NCI-H69 (cell line): ENCODE results near the gene WDR81.
"Not testable (repeated sequence)": the region's sequence is repeated elsewhere in the genome, so short reads cannot be mapped to it uniquely, and the experiment has no call there.

ENCODE experiments used
- DNase-seq: peaks from one replicate; lab custom pipeline; 2025; lab: John Stamatoyannopoulos, UW

WDR81 gene

DNA sequence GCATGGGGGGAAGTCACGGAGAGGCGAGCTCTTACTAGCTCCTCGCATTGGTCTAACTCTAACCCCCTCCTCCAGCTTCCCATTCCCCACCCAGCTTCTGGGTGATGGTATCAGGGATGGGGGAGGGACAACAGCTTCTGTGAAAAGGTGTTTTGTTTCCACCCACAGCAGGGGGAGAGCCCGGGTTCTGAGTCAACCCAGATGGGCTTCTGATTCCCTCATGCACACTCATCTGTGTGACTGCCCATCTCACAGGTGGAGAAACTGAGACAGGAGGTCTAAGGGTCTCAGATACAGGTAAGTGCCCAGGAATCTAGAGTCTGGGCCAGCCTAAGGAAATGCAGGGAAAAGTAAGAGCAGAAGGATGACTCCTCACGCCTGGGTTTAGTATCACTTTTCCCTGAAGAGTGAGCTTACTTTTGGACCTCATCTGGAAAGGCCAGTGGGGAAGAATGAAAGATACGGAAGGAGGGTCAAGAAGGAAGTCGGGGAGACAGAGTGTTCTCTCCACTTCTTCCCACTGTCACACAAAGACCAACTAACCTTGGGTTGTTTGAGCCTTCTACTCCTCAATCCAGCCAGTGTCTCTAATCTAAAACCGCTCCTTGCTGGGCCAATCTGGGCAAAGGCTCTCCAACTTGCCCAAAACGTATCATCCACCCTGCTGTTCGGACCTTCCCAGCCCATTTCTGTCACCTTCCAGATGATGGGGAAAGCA, 11.2 kb upstream of the WDR81 start:
- DNase-seq, result no peak

DNA sequence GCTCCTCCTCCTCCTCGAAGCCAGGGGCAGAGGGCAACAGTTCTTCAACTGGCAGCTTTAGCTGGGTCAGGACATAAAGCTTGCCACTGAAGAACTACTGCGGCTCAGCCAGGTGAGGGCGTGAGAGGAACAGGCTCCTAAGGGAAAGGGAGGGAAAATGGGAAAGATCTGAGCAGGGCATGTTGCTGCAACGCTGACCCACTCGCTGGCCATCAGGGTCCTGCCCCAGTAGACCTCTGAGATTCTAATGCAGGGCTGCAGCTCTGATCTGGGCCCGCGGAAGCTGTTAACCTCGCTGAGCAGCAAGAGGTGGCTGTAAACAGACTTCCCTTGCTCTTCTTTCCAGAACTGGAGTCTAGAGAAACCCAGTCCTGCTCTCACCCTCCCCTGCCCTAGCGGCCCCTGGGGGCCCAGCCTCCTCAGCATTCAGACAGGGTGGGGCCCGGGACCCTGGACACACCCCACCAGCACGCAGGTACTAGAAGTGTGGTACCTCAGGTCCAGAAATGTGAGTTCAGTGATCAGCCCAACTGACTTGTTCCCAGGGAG, 10.6 kb upstream of the WDR81 start:
- DNase-seq, result peak; percentile 69

DNA sequence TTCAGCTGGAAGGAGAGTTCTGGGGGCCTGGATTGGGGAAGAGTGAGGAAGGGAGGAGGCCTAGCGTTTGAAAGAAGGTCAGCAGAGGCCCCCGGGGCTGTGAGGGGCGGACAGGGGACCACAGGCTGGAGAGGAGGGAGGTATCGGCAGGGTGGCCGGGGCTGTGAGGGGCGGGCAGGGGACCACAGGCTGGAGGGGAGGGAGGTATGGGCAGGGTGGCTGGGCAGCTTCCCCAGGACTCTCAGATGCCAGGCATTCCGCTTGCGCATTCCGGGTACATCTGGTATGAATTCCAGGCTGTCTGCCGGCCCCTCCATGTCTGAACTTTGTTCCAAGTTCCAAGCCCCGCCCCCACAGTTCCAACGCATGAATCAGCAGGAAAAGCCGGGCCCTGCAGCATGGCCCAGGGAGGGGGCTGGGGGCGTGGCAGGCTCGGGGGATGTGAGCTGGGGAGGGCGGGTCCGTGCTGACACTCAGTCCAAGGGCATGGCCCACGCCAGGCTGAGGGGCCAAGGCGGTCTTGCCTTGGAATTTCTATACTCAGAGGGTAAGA, 10.0 kb upstream of the WDR81 start:
- DNase-seq, result peak; percentile 81

DNA sequence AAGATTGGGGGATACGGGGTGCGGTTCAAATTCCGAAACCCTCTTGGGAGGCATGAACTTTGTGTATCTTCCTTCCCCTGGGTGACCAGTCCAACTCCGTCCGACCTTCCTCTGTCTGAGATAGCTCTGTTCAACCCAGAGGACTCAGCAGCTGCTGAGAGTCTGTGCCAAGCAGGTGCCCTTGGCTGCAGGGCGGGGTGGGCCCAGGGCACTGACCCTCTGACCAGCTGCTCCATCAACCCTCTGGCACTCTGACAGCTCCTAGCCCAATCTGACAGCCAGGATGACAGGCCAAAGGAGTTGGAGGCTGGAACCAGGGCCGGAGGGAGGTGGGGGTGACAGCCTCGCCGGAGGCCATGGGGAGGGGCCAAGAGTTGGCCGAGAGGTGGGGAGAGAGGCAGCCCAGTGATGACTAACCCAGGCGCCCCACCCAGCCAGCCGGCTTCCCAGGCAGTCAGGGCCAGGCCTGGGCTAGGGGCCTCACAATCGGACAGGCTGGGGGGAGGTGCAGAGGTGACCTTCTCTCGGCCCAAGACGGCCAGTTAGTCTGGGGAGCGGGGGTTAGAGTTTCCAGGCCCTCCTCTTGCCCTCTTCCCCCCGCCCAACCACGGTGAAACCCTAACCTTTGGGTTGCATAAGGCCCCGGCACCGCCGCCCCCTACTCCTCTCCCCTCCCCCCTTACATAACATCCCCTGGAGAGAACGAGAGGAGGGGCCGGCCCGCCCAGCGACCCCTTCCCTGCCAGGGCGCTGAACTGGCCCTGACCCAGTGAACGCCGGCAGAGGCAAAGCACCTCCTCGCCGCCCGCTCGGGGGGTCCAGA, 9.3 kb upstream of the WDR81 start:
- peak; percentile 39 for DNase-seq

DNA sequence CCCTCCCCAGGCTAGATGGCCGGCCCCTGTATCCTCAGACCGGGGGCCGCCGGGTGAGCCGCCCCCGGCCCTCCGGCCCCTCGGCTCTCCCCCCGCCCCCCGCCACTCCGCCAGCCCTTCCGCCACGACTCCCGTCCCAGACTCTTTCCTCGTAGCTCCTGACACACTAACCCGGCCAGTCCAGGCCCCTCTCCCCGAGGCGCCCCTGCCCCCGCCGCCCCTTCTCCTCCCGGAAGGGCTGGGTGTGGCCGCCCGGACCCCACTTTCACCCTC, 8.8 kb upstream of the WDR81 start:
- no peak for DNase-seq

DNA sequence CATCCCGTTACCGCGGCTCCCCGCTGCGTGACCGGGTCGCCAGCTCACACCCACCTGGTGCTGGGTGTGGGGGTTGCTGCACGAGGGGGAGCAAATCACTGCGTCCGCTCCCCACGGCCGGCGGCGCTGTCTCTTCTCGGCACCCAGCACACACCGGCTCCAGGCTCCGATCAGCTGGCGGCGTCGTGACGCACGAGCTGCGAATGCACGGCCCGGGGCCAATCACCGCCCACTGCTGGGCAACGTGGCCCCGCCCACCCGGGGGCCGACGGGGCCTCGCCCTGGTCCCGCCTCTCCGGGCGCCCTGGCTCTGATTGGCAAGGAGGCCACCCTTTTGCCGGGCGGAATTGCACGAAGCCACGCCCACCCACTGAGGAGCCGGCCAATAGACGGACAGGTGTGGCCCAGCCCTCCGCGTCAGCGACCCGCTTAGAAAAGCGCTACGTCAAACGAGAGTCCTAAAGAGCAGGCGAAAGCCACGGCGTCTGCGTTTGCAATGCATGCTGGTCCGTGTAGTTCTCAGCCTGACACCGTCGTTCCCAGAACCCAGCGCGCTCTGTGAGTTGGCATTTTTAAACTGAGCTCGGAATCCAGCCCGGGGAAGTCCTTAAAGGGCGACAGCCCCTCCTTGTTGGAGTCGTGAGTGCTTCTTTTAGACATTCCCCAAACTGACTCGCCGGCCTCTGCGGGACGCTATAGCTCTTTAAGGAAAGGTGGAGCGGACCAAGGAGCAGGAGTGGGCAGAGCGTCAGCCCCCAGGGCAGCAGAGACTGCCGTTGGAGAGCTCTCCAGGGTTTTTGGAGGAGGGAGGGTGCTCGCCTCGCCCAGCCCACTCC, 8.2 kb upstream of the WDR81 start:
- DNase-seq, result peak; percentile 99

DNA sequence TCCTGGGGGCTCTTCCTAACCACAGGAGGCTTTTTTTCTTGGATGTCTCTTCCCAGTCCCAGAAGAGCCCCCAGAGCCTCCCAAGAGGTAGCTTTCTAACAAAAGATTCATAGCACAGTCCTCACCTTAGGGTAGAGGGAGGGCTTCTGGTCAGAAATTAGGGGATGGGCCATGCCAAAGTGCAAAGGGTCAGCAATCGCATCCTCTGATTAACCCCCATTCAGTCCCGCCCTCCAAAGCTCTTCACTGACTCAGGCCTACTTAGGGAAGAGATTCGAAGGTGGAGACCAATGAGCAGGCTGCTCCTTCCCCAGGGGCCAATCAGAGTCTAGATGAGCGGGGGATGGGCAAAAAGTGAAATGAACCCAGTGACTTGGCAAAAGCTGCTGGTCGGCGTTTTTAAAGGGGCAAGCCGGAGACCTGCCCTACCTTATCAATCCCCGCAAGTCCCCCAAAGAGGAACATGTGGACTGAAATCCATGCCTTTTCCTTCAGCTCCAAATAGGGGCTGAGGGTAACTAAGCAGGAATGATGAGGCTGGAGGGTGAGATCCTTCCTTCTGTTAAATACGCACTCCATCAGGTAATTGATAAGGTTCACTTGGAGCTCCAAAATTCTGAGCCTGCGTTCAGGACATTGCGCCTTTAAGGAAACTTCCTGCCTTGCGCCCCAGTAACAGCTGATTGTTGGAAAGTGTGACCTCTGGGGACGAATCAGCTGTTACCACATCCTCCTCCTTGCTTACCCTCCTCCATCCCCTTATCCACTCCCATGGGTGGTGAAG, 7.4 kb upstream of the WDR81 start:
- peak; percentile 96 for DNase-seq

DNA sequence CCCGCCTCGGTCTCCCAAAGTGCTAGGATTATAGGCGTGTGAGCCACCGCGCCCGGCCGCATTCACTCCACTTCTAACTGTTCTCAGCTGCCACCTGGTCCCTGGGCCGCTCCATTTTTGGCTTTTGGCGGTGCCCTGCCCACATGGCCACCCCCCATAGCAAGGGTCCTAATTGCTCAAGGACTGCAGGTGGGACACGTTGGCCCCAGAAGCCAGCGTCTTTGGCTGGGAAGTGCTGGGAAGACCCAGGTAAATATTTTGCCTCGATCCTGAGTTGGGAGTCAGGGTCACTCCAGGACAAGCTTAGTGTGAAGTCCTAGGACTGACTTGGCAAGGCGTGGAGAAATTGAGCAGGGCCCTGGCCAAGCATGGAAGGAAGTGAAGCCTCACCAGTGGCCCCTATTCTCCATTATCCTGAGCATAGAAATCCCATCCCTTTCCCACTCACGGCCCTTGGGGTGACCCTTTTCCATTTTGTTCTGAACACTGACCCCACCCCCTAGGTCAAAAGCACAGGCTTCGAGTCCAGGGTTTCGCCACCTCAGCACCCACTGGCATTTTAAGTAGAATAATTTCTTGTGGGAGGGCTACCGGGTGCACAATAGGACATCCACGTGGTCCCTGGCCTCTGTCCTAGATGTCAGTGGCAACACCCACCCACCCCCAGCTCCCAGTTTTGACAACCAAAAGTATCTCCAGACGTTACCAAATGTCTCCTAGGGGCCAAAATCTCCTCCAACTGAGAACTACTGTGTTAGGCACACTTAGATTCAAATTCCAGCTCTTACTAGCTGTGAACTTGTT, 5.9 kb upstream of the WDR81 start:
- no peak for DNase-seq

DNA sequence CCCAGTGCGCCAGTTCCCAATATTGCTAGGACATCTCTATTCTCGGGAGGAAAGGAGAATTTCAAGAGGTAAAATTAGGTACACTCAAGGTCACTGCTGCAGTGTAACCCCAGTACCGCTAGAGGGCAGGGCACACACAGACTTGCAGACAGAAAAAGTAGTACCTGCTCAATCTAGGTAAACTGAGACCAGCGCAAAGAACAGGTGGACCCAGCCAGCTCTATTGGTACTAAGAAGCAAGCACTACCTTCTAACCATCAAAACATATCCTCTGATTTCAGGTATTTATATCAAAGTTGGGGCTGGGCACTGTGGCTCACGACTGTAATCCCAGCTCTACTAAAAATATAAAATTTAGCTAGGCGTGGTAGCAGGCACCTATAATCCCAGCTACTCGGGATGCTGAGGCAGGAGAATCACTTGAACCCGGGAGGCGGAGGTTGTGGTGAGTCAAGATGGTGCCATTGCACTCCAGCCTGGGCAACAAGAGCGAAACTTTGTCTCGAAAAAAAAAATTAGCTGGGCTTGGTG, 3.6 kb upstream of the WDR81 start:
- DNase-seq, result peak; percentile 50

DNA sequence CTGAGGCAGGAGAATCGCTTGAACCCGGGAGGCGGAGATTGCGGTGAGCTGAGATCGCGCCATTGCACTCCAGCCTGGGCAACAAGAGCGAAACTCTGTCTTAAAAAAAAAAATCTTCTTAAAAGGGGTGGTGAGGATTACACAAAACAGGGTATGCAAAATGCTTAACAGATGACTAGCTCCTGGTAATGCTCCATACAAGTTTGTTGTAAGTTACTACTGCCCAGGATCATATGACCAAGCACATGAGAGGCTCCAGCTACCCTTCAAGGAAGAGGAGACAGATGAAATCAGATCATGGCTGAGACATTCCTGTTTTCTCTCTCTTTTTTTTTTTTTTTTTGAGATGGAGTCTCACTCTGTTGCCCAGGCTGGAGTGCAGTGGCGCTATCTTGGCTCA, 2.5 kb upstream of the WDR81 start:
- DNase-seq, result not testable (repeated sequence)

DNA sequence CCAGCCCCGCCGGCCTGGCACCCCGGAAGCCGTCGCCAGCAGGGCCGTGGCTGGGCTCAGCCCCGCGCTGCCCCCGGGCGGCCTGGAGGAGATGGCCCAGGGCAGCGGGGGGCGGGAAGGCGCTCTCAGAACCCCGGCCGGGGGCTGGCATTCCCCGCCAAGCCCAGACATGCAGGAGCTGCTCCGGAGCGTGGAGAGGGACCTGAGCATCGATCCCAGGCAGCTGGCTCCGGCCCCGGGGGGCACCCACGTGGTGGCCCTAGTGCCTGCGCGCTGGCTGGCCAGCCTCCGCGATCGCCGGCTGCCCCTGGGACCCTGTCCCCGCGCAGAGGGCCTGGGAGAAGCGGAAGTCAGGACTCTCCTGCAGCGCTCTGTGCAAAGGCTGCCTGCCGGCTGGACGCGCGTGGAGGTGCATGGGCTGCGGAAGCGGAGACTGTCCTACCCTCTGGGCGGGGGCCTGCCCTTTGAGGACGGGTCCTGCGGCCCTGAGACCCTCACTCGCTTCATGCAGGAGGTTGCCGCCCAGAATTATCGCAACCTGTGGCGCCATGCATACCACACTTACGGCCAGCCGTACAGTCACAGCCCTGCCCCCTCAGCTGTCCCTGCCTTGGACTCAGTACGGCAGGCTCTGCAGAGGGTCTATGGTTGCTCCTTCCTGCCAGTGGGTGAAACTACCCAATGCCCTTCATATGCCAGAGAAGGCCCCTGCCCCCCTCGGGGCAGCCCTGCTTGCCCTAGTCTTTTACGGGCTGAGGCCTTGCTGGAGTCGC, 551 bp downstream of the WDR81 start:
- peak; percentile 63 for DNase-seq

DNA sequence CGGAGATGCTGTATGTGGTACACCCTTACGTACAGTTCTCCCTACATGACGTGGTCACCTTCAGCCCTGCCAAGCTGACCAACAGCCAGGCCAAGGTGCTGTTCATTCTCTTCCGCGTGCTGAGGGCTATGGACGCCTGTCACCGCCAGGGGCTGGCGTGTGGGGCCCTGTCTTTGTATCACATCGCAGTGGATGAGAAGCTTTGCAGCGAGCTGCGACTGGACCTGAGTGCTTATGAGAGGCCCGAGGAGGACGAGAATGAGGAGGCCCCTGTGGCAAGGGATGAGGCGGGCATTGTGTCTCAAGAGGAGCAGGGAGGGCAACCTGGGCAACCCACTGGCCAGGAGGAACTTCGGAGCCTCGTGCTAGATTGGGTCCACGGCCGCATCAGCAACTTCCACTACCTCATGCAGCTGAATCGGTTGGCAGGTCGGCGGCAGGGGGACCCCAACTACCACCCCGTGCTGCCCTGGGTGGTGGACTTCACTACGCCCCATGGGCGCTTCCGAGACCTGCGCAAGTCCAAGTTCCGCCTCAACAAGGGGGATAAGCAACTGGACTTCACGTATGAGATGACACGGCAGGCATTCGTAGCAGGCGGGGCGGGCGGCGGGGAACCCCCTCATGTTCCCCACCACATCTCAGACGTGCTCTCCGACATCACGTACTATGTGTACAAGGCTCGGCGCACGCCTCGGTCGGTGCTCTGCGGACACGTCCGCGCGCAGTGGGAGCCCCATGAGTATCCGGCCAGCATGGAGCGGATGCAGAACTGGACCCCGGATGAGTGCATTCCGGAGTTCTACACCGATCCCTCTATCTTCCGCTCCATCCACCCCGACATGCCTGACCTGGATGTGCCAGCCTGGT, 1.4 kb downstream of the WDR81 start:
- no peak for DNase-seq

DNA sequence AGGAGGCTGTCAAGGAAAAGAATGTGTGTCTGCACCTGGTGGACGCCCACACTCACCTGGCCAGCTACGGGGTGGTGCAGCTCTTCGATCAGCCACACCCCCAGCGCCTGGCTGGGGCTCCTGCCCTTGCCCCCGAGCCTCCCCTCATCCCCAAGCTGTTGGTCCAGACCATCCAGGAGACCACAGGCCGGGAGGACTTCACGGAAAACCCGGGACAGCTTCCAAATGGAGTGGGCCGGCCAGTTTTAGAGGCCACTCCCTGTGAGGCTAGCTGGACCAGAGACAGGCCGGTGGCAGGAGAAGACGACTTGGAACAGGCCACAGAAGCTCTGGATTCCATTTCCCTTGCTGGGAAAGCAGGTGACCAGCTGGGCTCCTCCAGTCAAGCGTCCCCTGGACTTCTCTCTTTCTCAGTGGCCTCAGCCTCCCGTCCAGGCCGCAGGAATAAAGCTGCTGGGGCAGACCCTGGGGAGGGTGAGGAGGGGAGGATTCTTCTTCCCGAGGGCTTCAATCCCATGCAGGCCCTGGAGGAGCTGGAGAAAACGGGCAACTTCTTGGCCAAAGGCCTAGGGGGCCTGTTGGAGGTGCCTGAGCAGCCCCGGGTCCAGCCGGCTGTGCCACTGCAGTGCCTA, 2.2 kb downstream of the WDR81 start:
- no peak for DNase-seq

DNA sequence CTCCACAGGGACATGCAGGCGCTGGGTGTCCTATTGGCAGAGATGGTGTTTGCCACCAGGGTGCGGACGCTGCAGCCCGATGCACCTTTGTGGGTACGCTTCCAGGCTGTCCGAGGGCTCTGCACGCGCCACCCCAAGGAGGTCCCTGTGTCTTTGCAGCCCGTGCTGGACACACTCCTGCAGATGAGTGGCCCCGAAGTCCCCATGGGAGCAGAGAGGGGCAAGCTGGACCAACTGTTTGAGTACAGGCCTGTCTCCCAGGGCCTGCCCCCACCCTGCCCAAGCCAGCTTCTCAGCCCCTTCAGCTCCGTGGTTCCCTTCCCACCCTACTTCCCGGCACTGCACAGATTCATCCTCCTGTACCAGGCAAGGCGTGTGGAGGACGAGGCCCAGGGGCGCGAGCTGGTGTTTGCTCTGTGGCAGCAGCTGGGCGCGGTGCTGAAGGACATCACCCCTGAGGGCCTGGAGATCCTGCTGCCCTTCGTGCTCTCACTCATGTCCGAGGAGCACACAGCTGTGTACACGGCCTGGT, 2.8 kb downstream of the WDR81 start:
- no peak for DNase-seq

DNA sequence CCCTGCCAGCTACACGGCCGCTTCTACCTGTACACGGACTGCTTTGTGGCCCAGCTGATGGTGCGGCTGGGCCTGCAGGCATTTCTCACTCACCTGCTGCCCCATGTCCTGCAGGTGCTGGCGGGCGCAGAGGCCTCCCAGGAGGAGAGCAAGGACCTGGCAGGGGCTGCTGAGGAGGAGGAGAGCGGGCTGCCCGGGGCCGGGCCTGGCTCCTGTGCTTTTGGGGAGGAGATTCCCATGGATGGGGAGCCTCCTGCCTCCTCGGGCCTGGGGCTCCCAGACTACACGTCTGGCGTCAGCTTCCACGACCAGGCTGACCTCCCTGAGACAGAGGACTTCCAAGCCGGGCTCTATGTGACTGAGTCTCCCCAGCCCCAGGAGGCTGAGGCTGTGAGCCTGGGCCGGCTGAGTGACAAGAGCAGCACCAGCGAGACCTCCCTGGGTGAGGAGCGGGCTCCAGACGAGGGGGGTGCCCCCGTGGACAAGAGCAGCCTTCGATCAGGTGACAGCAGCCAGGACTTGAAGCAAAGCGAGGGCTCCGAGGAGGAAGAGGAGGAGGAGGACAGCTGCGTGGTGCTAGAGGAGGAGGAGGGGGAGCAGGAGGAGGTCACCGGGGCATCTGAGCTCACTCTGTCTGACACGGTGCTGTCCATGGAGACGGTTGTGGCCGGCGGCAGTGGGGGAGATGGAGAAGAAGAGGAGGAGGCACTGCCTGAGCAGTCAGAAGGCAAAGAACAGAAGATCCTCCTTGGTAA, 3.5 kb downstream of the WDR81 start:
- no peak for DNase-seq

DNA sequence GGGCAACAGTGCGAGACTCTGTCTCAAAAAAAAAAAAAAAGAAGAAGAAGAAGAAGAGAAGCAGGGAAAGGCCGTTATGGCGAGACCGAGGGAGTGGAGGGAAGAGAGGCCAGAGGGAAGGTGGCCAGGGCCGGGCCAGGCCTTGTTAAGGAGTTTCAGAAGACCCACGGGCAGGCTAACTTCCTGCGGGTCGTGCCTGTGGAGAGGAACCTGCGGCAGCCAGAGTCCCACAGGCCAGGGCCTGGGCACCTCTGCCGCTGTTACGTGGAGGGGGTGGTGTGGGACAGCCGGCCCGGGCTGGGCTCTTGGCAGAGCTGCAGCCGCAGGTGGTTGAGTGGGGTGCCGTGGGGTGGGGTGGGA, 5.4 kb downstream of the WDR81 start:
- DNase-seq, result no peak
